Right lung (tissue), 5 donors: ENCODE results near the gene PRKACB. TPM values are rescaled to one million over a fixed set of nuclear protein-coding genes. Genes with fewer than 3 reads are reported as not detected.
"Not testable (repeated sequence)": the region's sequence is repeated elsewhere in the genome, so short reads cannot be mapped to it uniquely, and the experiment has no call there.

Experiments used
- DNase-seq, 2 donors: peaks; one replicate each; pipeline ENCODE4 v3.0.0-alpha.2; 2013
- polyA plus RNA-seq, 5 donors: library from polyadenylated mRNA; unstranded; fragments of 120-200 nt; gene quantifications; one replicate each; pipeline versions ENCODE4 v1.2.1 to v1.2.3, GENCODE V29; 2013; ENCODE audit warnings: inconsistent platforms in 1 of 5, low replicate concordance in 1 of 5; ENCODE audit not compliant: insufficient read length in 5 of 5, insufficient read depth in 1 of 5

PRKACB gene
- polyA plus RNA-seq, 5 donors, result 34.9 to 52.2 (median 50.7) TPM

GRCh38 chr1:84214115-84214956 lies 70.3 kb downstream of the PRKACB start:
- DNase-seq, result no peak

- no peak for DNase-seq
These were observed 73.2 kb downstream of the PRKACB start for GRCh38 chr1:84217239-84217638.

- no peak for DNase-seq
These were observed 79.8 kb downstream of the PRKACB start for GRCh38 chr1:84223751-84224432.

- no peak for DNase-seq
These were observed 80.8 kb downstream of the PRKACB start for GRCh38 chr1:84224905-84225304.

GRCh38 chr1:84225646-84226045 lies 81.6 kb downstream of the PRKACB start:
- DNase-seq, result no peak

GRCh38 chr1:84232676-84233075 lies 88.6 kb downstream of the PRKACB start:
- DNase-seq, result not testable (repeated sequence)

GRCh38 chr1:84236256-84236655 lies 92.2 kb downstream of the PRKACB start:
- no peak for DNase-seq

- no peak for DNase-seq
These were observed 98.6 kb downstream of the PRKACB start for GRCh38 chr1:84242641-84243040.

- no peak for DNase-seq
These were observed 101.5 kb downstream of the PRKACB start for GRCh38 chr1:84245563-84245962.

GRCh38 chr1:84246213-84246612 lies 102.1 kb downstream of the PRKACB start:
- no peak for DNase-seq

- no peak for DNase-seq
These were observed 103.6 kb downstream of the PRKACB start for GRCh38 chr1:84247425-84248220.

- no peak for DNase-seq
These were observed 106.6 kb downstream of the PRKACB start for GRCh38 chr1:84250668-84251067.

- DNase-seq, result no peak
These were observed 109.0 kb downstream of the PRKACB start for GRCh38 chr1:84253036-84253435.

- no peak for DNase-seq
These were observed 109.8 kb downstream of the PRKACB start for GRCh38 chr1:84253891-84254290.

GRCh38 chr1:84254703-84255238 lies 110.7 kb downstream of the PRKACB start:
- no peak for DNase-seq

- no peak for DNase-seq
These were observed 111.5 kb downstream of the PRKACB start for GRCh38 chr1:84255582-84255981.

- DNase-seq, result no peak
These were observed 113.5 kb downstream of the PRKACB start for GRCh38 chr1:84257617-84258016.

GRCh38 chr1:84259376-84259775 lies 115.3 kb downstream of the PRKACB start:
- no peak for DNase-seq

- no peak for DNase-seq
These were observed 115.9 kb downstream of the PRKACB start for GRCh38 chr1:84259989-84260388.

GRCh38 chr1:84260852-84261518 lies 116.9 kb downstream of the PRKACB start:
- no peak for DNase-seq

- DNase-seq, result no peak
These were observed 120.9 kb downstream of the PRKACB start for GRCh38 chr1:84264961-84265360.

GRCh38 chr1:84265867-84266266 lies 121.8 kb downstream of the PRKACB start:
- DNase-seq, result no peak
